HG02763 (cell line): ENCODE results near the gene HHEX.

Source experiments
- ATAC-seq: cut with Tn5 transposase; IDR thresholded peaks from one replicate; pipeline ENCODE4 v1.9.1; 2021; ENCODE audit warnings: mild to moderate bottlenecking, moderate library complexity; ENCODE audit not compliant: unreplicated experiment

Gene HHEX

DNA sequence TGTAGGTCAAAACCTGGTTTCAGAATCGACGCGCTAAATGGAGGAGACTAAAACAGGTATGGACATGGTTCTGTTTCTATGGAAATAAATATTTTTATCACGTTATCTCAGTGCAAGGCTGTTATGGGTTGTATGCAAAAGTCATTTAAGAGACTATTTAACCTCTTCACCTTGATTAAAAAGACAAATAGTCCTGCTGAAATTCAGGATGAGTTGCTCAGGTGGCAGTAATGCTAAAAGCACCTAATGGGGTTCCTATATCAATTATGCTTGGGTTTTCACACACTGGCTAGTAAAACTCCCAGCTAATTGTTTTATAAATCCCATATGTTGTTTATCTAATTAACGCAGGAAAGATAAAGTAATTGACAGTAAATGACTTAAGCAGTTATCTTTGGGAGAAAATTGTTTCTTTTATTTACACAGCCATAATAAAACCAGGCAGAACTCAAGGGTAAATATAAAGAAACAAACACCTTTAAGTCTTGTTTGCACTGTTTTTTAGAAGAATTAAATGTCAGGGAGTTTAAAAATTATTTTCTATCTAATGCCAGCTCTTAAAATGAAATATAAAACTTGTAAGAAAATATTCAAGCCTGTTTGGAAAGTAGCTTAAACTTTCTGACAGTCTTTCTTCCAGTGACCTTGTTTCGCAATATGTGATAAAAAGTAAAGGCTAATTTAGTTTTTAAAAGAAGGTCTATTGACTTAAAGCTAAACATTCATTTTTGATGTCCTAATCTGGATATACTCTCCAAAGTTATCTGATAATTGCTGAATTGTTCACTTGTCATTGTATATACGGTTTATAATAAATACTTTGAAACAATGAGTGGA, 3.2 kb downstream of the HHEX start:
- no peak for ATAC-seq

DNA sequence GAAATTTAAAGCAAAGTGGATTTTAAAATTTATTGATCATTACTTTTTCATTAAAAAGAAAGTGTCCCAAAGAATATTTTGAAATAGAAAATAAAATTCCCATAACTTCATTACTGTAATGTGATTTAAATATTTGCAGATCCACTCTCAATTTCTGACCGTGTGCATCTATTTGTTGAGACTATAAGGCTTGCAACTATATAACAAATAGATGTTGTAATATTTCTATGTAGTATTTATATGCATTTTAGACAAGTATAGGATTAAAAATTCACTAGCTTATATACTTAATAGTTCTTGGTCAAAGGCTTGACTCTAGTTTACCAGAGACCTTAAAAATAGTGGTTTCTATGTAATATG, 3.8 kb downstream of the HHEX start:
- no peak for ATAC-seq

DNA sequence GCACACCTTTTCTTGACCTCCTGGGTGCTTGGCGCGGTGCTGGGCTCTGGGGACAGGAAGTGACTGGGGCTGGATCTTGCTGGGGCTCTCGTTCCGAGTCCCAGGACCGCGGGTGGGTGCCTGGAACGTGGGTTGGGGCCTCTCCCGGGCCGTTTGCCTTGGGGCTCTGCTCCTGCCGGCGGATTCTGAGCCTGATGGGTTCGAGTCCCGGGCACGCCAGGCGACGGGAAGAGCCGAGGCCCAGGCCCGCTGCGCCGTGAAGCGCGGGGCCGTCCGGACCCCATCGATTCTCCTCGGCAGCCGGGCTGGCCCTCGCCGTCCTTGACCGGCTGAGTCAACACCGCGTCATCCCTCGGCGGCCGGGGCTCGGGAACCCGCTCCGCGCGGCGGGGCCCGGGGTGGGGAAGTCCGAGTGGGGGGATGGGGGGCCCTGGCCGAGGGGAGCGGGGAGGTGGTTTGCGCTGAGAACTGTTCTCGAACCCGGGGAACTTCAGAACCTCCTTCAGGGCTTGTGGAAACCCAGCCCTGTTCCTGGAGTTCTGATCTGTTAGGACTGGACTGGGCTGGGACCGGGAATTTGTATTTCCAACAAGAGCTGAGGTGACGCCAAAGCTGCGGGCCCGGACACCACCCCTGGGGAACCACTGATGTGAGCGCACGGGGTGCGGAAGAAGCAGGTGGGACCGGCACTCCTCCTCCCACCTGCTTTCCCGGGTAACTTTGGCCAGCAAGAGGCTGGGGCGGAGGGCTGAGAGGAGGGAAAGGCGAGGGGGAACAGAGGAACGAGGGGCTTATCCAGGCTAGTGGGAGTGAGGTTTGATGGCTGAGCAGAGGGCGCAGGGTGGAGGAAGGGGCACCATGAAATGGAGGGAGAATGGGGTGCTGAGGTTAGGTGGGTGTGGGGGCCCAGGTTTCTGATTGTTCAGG, 6.2 kb downstream of the HHEX start:
- ATAC-seq = no peak

DNA sequence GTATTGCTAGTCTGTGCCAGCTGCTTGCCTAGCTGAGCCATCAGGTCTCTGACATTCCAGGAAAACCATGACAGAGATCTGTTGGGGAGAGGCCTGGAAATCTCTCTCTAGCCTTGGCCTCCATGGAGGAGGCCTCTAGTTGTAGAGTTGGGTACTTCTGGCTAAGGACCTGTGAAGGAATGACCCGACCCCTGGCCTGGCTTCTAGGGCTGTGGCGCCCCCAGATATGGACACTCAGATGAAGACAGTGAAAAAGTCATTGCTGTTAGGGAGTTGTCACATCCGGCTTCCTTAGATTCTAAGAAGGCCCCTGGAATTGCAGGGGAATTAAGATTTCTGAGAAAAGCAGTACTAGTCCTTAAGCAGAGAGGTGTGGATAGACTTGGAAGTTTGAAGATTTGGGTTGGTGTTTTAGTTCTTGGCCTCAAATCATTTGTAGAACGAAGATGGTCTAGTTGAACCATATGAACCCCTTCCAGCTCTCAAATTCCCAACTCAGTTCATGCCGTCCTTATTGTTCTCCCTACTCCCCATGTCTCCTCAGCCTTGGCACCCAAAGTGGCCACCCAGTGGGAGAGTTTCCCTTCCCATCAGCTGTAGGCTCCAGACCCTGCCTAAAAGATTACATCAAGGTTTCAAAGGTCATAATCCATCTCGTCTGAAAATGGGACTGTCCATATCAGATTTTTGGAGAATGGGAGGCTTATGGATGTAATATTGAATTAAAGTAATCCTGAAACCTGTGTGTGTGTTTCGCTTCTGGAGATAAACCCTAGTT, 7.0 kb downstream of the HHEX start:
- ATAC-seq = no peak

DNA sequence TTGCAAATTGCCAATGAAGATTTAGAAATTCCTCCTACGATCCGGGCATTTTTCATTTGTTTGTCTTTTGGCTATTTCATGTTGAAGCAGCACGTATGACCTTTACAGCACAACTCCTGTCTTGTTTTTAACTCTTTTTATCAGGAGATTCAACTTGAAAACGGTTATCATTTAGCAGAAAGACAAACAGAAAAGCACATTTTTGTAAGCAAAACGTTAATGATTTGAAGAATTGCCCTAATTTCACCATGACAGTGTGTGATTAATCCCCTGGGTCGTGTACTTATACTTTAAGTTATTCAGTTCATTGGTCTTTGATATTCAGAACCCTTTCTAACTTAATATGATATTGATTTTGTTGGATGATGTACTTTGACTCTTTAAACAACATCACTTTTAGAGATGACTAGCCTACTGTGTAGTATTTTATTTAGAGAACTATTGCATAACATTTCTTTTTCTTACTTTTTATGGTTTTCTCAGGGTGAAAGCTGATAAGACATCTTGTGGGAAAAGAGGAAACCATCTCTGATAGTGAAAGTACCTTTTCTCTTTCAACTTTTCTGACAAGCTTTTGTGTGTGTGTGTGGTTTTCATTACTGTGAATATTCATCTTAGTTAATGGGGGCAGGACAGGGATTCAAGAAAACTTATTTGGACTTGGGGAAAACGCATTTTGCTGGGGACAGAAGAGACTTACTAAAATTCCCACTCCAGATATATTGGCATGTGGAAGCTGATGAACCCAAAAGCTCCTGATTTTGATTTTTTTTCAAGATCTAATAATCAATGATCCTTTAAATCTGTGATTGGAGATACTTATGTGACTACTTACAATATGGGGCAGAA, 8.1 kb downstream of the HHEX start:
- no peak for ATAC-seq

DNA sequence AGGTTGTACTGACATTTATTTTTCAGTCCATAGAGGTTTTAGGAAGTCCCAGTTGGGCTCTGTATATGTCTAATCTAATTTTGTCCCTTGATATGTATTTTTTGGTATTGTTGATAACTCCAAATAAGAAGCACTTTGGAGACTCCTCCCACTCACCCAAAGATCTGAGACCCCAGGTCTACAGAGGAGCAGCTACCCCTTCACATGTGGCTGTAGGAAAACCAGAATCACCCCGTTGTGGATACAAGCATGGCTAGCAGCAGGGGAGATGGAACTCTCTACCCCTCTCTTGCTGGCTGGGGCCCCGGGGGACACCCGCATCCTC, 9.4 kb downstream of the HHEX start:
- no peak for ATAC-seq

DNA sequence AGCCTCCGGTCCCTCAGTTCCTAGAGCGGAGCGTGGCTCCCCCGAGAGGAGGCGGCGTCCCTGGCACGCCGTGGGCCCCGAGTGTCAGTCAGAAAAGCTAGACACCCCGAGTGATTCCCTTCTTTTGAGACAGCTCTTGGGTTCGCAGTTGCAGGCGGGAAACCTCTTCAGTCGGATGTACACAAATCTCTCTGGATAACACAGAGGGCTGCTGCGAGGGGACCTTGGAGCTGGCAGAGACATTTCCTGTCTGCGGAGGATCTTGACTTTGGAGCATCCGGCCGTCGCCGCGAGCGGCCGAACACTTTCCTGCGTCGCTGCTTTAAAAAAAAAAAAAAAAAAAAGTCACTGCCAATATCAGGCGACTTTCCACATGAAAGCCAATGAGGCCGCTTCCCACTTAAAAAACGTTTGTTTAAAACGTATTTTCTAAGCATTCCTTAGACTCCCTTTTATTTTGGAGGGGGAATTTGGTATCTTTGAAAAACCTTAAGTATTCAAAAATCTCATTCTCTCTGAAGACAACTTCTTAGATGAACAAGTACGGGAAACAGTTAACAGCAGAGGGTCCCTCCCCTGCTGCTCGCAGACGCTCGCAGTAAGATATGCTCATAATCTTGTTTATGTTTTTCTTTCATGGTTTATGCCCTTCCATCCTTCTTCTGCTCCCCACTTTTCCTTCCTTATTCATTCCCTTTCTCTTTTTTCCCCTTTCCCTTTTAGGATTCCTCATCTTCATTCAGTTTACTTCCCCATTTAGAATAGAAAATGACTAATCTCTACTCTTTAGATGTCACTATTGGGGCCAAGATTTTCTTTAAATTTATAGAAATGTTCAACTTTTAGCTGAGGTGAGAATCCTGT, 10.0 kb downstream of the HHEX start:
- no peak for ATAC-seq

DNA sequence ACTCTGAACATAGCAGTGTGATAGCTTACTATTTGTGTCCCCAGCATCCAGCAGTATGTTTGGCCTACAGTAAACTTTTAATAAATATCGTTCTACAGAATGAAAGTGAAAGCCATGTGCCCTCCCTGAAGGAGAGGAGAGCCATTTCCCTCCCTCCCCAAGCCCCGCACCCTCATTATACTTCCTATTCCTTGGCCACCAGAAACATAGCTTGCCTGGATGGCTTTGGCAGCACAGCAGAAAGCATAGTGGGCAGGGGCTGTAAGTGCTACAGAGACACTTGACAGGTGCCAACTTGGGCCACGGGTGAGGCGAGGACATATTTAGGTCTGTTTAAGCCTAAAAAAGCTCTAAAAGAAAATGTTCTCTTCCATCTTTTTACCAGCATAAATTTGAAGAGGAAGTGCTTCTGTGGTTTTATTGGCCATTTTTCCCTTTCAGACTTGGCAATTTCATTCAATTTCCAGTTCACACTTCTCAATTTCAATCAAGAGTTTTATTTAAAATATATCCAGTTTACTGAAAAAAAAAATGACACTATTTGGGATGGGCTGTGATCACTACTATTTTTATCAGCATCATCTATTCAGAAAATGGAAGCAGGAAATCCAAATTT, 12.7 kb downstream of the HHEX start:
- no peak for ATAC-seq

DNA sequence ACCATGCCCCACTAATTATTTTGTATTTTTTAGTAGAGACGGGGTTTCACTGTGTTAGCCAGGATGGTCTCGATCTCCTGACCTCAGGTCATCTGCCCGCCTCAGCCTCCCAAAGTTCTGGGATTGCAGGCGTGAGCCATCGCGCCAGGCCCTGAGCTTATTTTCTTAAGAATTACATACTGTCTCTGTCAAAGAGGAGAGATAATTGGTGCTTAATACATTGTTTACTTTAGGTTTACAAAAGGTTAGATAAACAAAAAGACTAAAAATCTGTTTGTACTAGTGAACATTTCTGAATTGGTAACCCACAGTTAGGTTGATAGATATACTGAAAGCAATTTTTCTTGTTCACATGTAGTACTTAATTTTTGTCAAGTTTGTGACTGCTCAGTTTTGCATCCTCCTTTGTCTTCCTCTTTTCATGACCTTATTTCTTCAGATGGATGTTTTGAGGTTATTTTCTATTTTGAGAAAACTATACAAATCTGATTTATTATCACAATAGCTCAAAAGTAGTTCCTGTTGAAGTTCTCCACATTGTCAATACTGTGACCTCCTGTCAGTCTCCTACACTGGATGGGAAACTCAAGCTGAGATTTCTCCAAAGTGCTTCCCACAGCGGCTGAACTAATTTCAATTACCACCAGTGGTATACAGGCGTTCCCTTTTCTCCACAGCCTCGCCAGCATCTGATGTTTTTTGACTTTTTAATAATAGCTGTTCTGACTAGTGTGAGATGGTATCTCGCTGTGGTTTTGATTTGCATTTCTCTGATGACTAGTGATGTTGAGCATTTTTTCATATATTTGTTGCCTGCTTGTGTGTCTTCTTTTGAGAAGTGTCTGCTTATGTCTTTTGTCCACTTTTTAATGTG, 22.5 kb downstream of the HHEX start:
- ATAC-seq = no peak

DNA sequence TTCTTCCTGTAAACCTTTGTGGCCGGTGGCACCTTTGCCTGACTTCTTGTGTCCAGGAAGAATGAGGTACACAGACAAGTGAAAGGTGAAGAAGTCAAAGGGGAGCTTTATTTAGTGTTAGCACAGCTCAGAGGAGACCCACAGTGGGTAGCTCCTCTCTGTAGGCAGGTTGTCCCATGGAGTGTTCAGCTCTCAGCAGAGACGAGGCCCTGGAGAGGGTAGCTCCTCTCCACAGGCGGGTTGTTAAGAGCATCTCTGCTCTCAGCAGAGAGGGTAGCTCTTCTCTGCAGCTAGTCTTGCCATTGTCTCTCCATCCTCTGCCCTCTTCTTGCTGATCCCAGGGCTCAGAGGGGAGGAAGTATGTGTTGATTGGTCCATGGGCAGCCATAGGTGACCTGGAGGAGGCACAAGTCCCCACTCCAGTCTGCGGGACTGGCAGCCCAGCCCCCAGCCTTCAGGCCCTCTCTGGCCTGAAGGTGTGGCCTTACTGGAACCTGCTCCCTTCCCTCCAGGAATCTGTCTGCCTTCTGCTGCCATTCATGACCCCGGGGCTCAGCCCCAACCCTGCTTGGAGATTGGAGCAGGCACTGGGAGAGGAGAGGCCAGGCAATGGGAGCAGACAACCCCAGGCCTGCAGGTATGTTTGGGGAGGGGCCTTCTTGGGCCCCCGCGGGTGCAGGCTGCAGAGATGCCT, 24.5 kb downstream of the HHEX start:
- no peak for ATAC-seq

DNA sequence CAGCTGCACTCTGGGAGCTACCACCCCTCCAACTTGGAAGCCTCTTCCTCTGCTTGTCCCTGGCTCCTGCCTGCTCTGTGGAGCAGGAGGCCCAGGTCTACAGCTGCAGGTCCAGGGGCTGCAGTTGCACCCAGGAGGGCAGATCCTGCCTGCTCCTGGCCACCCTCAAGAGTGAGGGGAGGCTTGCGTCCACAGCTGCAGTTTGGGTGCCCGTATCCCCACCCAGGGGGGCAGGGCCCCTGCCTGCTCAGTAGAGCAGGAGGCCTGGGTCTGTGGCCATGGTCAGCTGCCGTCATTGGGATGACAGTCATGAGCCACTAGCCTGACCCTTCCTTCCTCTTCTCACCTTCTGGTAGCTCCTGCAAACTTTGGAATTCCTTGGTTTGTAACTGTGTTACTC, 25.1 kb downstream of the HHEX start:
- ATAC-seq = no peak

DNA sequence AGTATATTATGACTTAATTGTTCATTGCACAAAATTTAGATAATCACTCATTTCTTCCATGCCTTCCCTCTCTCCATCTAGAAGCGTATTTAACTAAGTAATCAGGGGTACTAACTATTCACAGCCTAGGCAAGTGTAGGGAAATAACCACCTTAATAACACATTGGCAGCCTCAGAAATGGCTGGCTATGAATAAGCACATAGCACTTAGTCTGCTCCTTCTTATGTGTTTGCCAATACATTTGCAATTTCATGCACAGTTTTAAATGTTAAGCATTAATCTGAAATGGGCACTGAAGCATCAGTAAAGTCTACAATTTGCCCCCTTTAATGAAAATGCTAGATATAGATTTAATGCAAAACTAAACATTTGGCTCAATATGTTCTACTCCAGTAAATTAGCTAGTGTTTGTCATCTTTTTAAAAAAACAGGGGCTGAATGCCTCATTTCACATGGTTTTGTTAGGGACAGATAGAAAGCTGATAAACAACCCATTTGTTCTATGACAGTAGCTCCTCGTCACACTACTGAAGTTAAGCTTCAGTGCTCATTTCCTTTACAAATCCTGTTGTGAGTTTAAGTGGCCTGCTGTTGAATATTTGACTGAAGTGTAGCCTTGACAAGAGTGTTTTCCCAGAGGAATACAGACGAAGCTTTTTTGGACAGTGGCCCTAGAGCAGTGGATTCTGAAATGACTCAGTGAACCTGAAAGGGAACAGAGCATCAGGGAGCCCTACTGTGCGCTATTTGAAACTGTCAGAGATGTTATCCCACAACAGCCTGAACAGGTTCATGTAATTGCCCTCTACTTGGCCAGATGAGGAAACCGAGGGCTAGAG, 30.5 kb downstream of the HHEX start:
- ATAC-seq = no peak

DNA sequence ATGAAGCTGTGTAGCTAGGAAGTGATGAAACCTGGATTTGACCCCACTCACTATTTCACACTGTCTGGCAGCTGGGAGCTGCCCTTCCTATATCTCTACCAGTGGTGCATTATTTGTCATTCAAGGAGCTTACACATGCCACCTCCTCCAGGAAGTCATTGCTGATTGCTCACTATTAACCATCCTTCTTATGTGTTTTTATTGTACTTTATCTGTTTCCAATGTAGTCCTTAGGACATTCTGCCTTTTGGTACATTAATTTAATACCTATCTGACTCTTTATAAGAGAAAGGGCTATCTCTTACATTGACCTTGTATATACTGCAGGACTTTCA, 31.0 kb downstream of the HHEX start:
- ATAC-seq = no peak

DNA sequence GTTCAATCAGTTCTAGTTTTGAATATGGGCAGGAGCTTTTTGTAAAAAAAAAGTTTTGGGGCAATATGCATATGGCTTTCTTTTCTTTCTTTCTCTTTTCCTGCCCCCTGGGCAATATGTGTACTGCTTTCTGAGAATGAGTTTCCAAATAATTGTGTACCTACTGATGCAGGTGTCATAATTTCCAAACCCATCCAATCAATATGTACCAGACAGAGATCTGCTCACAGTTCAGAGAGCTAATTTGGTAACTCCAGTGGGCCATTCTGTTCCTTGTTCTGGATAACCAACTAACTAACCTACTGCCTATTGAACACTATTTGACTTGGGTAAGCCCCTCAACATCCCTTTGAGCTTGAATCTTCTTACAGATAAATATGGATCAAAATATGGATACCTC, 32.6 kb downstream of the HHEX start:
- ATAC-seq = no peak

DNA sequence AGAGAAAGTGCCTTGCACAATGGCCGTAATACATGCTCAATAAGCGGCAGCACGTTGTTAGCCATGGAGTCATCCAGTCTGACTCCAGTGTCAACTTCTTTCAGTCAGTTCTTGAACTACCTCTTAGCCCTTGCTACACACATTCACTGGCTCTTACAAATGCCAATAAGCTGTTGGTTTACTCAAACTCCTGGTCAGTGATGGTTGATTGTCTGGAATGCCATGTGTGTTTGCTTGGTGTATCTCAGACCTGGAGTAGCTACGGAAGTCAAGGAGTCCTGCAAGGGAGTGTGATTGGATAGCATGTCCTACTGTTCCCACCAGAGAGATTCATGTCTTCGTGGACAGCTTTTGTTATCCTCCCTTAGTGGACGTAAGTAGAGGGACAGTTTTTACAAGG, 37.4 kb downstream of the HHEX start:
- ATAC-seq = no peak

DNA sequence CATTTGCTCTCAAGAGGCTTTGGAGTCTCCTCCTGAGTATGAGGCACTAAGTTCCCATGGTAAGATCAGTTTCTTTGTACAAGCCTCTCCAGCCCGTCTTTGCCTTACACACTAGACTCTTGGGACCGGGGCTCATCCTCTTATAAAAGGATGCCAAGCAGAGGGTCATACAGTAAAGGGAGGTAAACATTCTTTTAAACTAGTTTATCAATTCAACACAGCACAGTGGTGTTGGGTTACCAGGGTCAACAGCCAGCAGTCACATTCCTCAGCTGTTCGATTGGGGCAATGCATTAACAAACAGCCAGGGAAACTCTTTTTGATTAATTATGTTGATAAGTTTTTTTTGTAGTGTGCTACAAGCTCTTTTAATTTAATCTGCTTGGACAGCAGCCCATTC, 37.8 kb downstream of the HHEX start:
- no peak for ATAC-seq

DNA sequence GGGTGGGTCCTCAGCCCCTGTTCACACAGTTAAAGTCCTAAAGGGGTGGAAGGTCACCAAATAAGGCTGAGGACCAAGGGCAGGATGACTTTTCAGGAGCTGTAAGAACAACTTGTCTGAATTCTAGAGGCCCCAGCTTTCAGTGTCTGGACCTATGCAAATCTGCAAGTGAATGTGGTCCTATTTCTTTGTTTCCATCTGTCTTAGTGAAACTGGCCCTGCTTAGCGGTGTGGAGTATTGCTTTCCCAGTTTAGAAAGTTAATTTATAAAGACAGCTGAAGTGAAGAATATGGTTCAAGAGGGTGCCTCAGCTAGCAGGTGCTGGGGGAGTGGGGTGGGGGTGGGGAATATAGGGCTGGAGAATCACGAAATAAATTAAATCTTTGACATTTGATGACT, 40.1 kb downstream of the HHEX start:
- ATAC-seq = peak; percentile 91
